Mesendoderm (in vitro differentiated cells): ENCODE data around the gene ACTG2.

ENCODE experiments used
- DNase-seq: peaks from one replicate; pipeline ENCODE4 v3.0.0; 2013
- H2AK5ac ChIP-seq: 2 replicates; pipeline ENCODE4 v1.6.1; 2013; ENCODE audit warnings: low read length, inconsistent platforms
- H2BK120ac ChIP-seq: 2 replicates; pipeline ENCODE4 v1.6.1; 2013; ENCODE audit warnings: low read depth, mild to moderate bottlenecking, low read length, moderate library complexity, mixed read lengths
- H2BK15ac ChIP-seq: replicated peaks from 2 replicates; pipeline ENCODE4 v1.6.1; 2013; ENCODE audit warnings: low read depth, mild to moderate bottlenecking, moderate library complexity
- H2BK5ac ChIP-seq: 2 replicates; pipeline ENCODE4 v1.6.1; 2013; ENCODE audit warnings: low read length, inconsistent platforms
- H3K18ac ChIP-seq: 2 replicates; pipeline ENCODE4 v1.6.1; 2013; ENCODE audit warnings: mild to moderate bottlenecking, low read length, mixed read lengths
- H3K23ac ChIP-seq: one replicate; pipeline ENCODE4 v1.6.1; 2013; ENCODE audit warnings: low read length
- H3K27ac ChIP-seq: 2 replicates; pipeline ENCODE4 v1.5.1; 2013; ENCODE audit warnings: low read depth, mild to moderate bottlenecking, inconsistent platforms, low read length, moderate library complexity
- H3K27me3 ChIP-seq: 2 replicates; pipeline ENCODE4 v1.6.1; 2013; ENCODE audit warnings: low read length, control low read depth, mild to moderate bottlenecking, inconsistent platforms; ENCODE audit not compliant: insufficient read depth, poor library complexity
- H3K36me3 ChIP-seq: 2 replicates; pipeline ENCODE4 v1.6.1; 2013; ENCODE audit warnings: low read length, inconsistent platforms; ENCODE audit not compliant: control insufficient read depth, insufficient read depth
- H3K4ac ChIP-seq: one replicate; pipeline ENCODE4 v1.6.1; 2013; ENCODE audit warnings: low read depth, mild to moderate bottlenecking, low read length, moderate library complexity
- H3K4me1 ChIP-seq: 2 replicates; pipeline ENCODE4 v1.6.1; 2013; ENCODE audit warnings: low read depth, low read length, inconsistent platforms; ENCODE audit not compliant: control insufficient read depth
- H3K4me2 ChIP-seq: 2 replicates; pipeline ENCODE4 v1.6.1; 2013; ENCODE audit warnings: low read length
- H3K4me3 ChIP-seq: 2 replicates; pipeline ENCODE4 v1.5.1; 2013; ENCODE audit warnings: mild to moderate bottlenecking, low read length
- H3K56ac ChIP-seq: one replicate; pipeline ENCODE4 v1.6.1; 2013; ENCODE audit warnings: low read length
- H3K79me1 ChIP-seq: 2 replicates; pipeline ENCODE4 v1.6.1; 2013; ENCODE audit warnings: low read length, inconsistent platforms
- H3K79me2 ChIP-seq: 2 replicates; pipeline ENCODE4 v1.6.1; 2013; ENCODE audit warnings: mild to moderate bottlenecking, low read length; ENCODE audit not compliant: control insufficient read depth, insufficient read depth
- H3K9ac ChIP-seq: 2 replicates; pipeline ENCODE4 v1.6.1; 2013; ENCODE audit warnings: low read length, inconsistent platforms
- H4K5ac ChIP-seq: one replicate; pipeline ENCODE4 v1.6.1; 2013; ENCODE audit warnings: low read length
- H4K8ac ChIP-seq: one replicate; pipeline ENCODE4 v1.6.1; 2013; ENCODE audit warnings: low read depth, mild to moderate bottlenecking, control low read depth, low read length, moderate library complexity
- WGBS: extraction: QIAGEN DNeasy Blood & Tissue Kit; methylation state at CpG from one replicate; pipeline ENCODE4 v1.1.7; 2013; ENCODE audit warnings: low lambda C conversion rate, missing lambda C conversion rate; ENCODE audit not compliant: insufficient coverage; ENCODE audit errors: extremely low coverage; 5-methylcytosine and 5-hydroxymethylcytosine counted together

Gene ACTG2

DNA sequence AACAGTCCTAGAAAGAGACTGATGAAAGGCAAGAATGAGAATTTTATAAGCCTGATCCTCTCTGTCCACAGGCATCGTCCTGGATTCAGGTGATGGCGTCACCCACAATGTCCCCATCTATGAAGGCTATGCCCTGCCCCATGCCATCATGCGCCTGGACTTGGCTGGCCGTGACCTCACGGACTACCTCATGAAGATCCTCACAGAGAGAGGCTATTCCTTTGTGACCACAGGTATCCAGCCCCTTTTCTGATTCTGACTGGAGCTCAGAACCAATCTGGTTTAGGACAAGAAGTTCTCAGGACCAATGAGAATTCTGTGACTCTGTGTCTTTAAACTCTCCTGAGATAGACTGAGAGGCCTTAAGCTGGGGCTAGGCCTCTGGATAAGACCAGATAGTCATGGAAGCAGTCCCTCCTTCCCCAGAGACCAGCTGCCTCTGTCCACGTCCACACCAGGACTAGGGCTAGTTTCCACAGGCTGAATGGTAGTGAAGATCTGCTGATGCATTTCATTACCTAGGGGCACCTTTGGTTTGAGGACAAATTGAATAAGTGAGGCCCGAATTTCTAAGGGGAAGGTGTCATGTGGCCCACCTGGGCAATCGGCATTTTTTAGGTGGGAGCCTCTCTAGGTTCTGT lies 20.7 kb downstream of the ACTG2 start:
- H2AK5ac ChIP-seq, result no peak overlapping the region
- H3K79me1 ChIP-seq, result no peaks in the 10 kb centered on the region
- no CpG with 5 or more reads among the region's 8 CpGs for WGBS
- H4K5ac ChIP-seq, result no peak overlapping the region
- no peak for DNase-seq
- no peak overlapping the region for H2BK120ac ChIP-seq
- H3K4me2 ChIP-seq, result no peak overlapping the region
- no peak overlapping the region for H3K9ac ChIP-seq
- no peak overlapping the region for H3K56ac ChIP-seq
- no peaks in the 10 kb centered on the region for H3K36me3 ChIP-seq
- no peaks in the 10 kb centered on the region for H3K79me2 ChIP-seq
- H3K18ac ChIP-seq, result no peak overlapping the region
- H3K23ac ChIP-seq, result no peak overlapping the region
- H3K4me1 ChIP-seq, result no peaks in the 10 kb centered on the region
- H2BK5ac ChIP-seq, result no peak overlapping the region
- H3K4ac ChIP-seq, result no peak overlapping the region
- H4K8ac ChIP-seq, result no peak overlapping the region
- no peak overlapping the region for H3K27ac ChIP-seq
- no peak overlapping the region for H3K4me3 ChIP-seq
- H2BK15ac ChIP-seq, result no peak overlapping the region
- H3K27me3 ChIP-seq, result no peaks in the 10 kb centered on the region

DNA sequence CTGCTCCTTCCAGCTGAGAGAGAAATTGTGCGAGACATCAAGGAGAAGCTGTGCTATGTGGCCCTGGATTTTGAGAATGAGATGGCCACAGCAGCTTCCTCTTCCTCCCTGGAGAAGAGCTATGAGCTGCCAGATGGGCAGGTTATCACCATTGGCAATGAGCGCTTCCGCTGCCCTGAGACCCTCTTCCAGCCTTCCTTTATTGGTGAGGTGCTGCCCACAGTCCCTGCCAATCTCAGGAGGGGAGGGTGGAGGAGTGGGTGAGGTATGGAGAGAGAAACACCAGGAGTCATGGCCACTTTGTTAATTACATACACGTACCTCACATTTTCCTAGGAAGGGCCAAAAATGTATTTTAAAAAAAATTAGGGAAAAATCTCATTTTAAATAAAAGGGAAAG lies 21.9 kb downstream of the ACTG2 start:
- Histone ChIP-seq H3K4me1 (no peaks in the 10 kb centered on the region), H3K18ac (no peak overlapping the region), H3K79me1 (no peaks in the 10 kb centered on the region), H3K27ac (no peak overlapping the region), H3K79me2 (no peaks in the 10 kb centered on the region), H3K36me3 (no peaks in the 10 kb centered on the region), H3K4me2 (no peak overlapping the region), H3K9ac (no peak overlapping the region), H3K56ac (no peak overlapping the region), H4K5ac (no peak overlapping the region), H2AK5ac (no peak overlapping the region), H3K27me3 (no peaks in the 10 kb centered on the region), H2BK15ac (no peak overlapping the region), H2BK120ac (no peak overlapping the region), H4K8ac (no peak overlapping the region), H3K4ac (no peak overlapping the region), H3K4me3 (no peak overlapping the region), H3K23ac (no peak overlapping the region), H2BK5ac (no peak overlapping the region)
- no CpG with 5 or more reads among the region's 4 CpGs for WGBS
- no peak for DNase-seq

DNA sequence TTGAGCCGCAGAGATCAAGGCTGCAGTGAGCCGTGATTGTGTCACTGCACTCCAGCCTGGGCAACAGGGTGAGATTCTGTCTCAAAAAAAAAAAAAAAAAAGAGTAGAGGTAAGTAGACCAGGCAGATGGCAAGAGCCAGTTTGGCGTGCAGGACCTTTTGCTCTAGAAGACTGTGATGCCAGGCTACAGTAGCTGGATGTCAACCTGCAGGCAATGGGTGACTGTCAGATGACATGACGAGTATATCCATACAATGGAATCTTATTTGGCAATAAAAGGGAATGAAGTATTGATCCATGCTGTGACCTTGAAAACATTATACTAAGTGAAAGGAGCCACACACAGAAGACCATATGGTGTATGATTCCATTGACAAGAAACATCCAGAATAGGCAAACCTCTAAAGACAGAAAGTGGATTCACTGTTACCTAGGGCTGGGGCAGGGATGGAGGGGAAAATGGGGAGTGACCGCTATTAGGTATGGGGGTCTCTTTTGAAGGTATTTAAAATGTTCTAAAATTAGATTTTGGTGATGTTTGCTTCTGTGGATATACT lies 22.7 kb downstream of the ACTG2 start:
- Histone ChIP-seq H3K4me2 (no peak overlapping the region), H2BK120ac (no peak overlapping the region), H4K5ac (no peak overlapping the region), H3K79me2 (no peaks in the 10 kb centered on the region), H2BK5ac (no peak overlapping the region), H4K8ac (no peak overlapping the region), H3K18ac (no peak overlapping the region), H3K23ac (no peak overlapping the region), H3K4me3 (no peak overlapping the region), H3K27ac (no peak overlapping the region), H3K9ac (no peak overlapping the region), H3K36me3 (no peaks in the 10 kb centered on the region), H3K4me1 (no peaks in the 10 kb centered on the region), H3K56ac (no peak overlapping the region), H2BK15ac (no peak overlapping the region), H3K79me1 (no peaks in the 10 kb centered on the region), H3K4ac (no peak overlapping the region), H2AK5ac (no peak overlapping the region), H3K27me3 (no peaks in the 10 kb centered on the region)
- no peak for DNase-seq
- no CpG with 5 or more reads among the region's 5 CpGs for WGBS

DNA sequence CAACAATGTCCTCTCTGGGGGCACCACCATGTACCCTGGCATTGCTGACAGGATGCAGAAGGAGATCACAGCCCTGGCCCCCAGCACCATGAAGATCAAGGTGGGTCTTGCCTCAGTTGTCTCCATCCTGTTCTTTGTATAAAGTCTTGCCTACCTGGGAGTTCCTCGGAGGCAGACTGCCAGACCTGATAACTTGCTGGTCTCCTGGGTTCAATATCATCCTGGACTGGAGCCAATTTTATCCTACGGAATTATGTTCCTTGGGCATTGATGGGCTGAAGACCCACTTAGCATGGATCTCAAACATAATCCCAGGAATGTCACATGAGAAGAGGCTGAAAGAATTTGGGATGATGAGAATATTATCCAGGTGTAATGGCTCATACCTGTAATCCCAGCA lies 23.9 kb downstream of the ACTG2 start:
- Histone ChIP-seq H3K4ac (no peak overlapping the region), H3K4me3 (no peak overlapping the region), H3K27ac (no peak overlapping the region), H2AK5ac (no peak overlapping the region), H3K36me3 (no peaks in the 10 kb centered on the region), H4K5ac (no peak overlapping the region), H3K56ac (no peak overlapping the region), H2BK5ac (no peak overlapping the region), H3K23ac (no peak overlapping the region), H3K79me2 (no peaks in the 10 kb centered on the region), H3K4me2 (no peak overlapping the region), H2BK120ac (no peak overlapping the region), H3K18ac (no peak overlapping the region), H3K79me1 (no peaks in the 10 kb centered on the region), H3K4me1 (peaks cover 2% of the 10 kb centered on the region), H2BK15ac (no peak overlapping the region), H3K9ac (no peak overlapping the region), H3K27me3 (no peaks in the 10 kb centered on the region), H4K8ac (no peak overlapping the region)
- no peak for DNase-seq
- no CpG with 5 or more reads among the region's 2 CpGs for WGBS

DNA sequence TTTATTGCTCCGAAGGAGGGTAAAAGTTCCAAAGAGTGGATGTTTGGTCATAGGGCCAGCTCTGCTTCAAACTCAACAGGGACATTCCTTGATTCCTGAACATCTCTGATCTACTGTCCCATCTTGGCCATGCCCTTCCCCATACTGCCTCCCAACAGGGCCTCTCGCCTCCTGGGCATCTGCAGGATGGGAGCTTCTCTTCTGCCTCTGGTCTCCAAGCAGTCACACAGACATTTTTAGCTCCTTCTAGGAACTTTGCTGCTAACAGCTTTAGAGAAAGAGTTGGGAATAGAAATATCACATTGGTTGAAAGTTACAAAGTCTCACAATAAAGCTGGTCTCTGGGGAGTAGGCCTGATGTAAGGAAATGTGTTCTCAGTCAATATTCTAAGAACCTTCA lies 24.5 kb downstream of the ACTG2 start:
- H2BK120ac ChIP-seq, result no peak overlapping the region
- H3K4me2 ChIP-seq, result no peak overlapping the region
- H3K4me1 ChIP-seq, result peaks cover 2% of the 10 kb centered on the region
- H3K18ac ChIP-seq, result no peak overlapping the region
- no peak overlapping the region for H3K27ac ChIP-seq
- no peaks in the 10 kb centered on the region for H3K27me3 ChIP-seq
- no peak overlapping the region for H3K9ac ChIP-seq
- DNase-seq, result no peak
- no CpG with 5 or more reads among the region's 2 CpGs for WGBS
- H2BK5ac ChIP-seq, result no peak overlapping the region
- H3K79me2 ChIP-seq, result no peaks in the 10 kb centered on the region
- H3K23ac ChIP-seq, result no peak overlapping the region
- H3K79me1 ChIP-seq, result no peaks in the 10 kb centered on the region
- no peak overlapping the region for H2AK5ac ChIP-seq
- no peaks in the 10 kb centered on the region for H3K36me3 ChIP-seq
- no peak overlapping the region for H3K56ac ChIP-seq
- H3K4me3 ChIP-seq, result no peak overlapping the region
- no peak overlapping the region for H2BK15ac ChIP-seq
- H4K5ac ChIP-seq, result no peak overlapping the region
- H4K8ac ChIP-seq, result no peak overlapping the region
- no peak overlapping the region for H3K4ac ChIP-seq

DNA sequence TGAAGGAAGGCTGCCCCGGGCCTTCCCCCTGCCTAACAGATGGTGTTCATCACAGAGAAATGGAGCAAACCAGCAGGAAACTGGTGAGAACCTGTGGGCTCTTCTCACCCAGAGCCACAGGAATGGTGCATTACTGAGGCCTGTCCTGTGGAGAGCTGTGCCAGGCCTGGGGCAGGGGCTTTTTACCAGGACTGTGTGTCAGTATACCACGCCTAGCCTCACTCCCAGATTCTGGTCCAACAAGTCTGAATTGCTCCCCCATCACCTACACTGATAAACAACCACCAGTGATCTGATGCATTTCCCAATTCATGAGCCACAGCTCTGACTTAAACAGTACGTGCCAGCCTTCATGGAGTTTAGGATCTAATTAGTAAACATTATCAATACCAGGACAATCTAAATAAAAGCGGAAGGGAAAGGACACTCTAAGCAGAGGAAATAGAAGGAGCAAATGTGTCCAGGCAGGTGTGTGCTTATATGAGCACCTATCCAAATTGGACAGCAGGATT lies 24.9 kb downstream of the ACTG2 start:
- no peak overlapping the region for H2BK120ac ChIP-seq
- no peak for DNase-seq
- H3K9ac ChIP-seq, result no peak overlapping the region
- H3K36me3 ChIP-seq, result no peaks in the 10 kb centered on the region
- H4K5ac ChIP-seq, result no peak overlapping the region
- H3K18ac ChIP-seq, result no peak overlapping the region
- H3K23ac ChIP-seq, result no peak overlapping the region
- H2BK5ac ChIP-seq, result no peak overlapping the region
- no peaks in the 10 kb centered on the region for H3K27me3 ChIP-seq
- no peak overlapping the region for H3K56ac ChIP-seq
- no peaks in the 10 kb centered on the region for H3K79me2 ChIP-seq
- H3K4me2 ChIP-seq, result no peak overlapping the region
- no peak overlapping the region for H2AK5ac ChIP-seq
- peaks cover 2% of the 10 kb centered on the region for H3K4me1 ChIP-seq
- no peak overlapping the region for H3K4me3 ChIP-seq
- no CpG with 5 or more reads among the region's 4 CpGs for WGBS
- H2BK15ac ChIP-seq, result no peak overlapping the region
- no peak overlapping the region for H3K4ac ChIP-seq
- no peak overlapping the region for H3K27ac ChIP-seq
- no peaks in the 10 kb centered on the region for H3K79me1 ChIP-seq
- H4K8ac ChIP-seq, result no peak overlapping the region
